Neural progenitor cell (in vitro differentiated cells): Measurements from ENCODE around the gene IQCH.

Experiments used
- CTCF ChIP-seq: fragments of 200-600 bp; sonication (generic); IDR thresholded peaks from 2 replicates; pipeline ENCODE4 v1.5.1; 2017; ENCODE audit warnings: antibody characterized with exemption, mild to moderate bottlenecking
- EZH2phosphoT487 ChIP-seq: fragments of 200-600 bp; sonication (generic); IDR thresholded peaks from 2 replicates; pipeline ENCODE4 v1.6.1; 2017; ENCODE audit warnings: antibody characterized with exemption

DNA sequence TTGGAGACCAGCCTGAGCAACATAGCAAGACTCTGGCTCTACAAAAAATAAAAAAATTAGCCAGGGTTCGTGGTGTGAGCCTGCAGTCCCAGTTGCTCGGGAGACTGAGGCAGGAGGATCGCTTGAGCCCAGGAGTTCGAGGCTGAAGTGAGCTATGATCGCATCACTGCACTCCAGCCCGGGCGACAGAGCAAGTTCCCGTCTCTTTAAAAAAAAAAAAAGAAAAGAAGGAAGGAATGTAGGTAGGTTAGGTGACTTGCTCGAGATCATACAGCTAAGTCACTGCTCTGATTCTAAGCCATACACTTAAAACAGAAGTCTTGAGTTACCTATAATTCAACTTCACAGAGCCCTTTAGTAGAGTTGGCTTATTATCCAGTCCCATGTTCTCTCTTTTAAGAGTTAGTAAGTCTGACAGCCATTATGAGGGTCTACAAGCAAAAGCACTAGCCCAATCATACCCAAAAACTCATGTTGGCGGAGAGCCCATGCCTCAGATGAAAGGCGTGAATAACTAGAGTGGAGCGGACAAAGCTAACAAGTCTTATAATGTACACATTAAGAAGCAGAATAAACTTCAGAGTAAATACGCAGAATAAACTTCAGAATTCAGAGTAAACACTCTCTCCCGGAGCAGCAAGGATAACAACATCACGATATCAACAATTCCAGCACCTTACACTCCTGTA is 893 bp upstream of the IQCH start:
- TF ChIP-seq EZH2phosphoT487 (no peak), CTCF (no peak)
